ENCODE results near the gene NRP2.

NRP2 gene

DNA sequence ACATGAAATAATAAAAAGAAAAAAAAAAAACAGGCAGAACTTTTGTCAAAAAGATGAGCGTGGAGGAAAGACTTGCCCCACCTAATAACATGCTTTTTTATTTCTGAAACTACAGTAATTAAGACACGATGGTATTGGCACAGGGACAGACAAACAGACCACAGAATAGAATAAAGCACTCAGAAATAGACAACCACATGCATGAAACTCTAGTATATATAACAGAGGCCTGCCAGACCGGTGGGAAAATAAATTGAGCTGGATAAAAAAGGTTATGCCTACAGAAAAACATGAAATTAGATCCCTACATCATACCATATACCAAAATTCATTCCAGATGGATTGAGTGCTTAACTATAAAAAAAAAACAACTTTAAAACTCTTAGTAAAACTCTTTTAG is 163.1 kb downstream of the NRP2 start:
- in situ Hi-C loops (cut with MboI; ENCODE audit: low sequenced_read_pairs), result no loop called here
